ENCODE data around the gene DGUOK.

DNA sequence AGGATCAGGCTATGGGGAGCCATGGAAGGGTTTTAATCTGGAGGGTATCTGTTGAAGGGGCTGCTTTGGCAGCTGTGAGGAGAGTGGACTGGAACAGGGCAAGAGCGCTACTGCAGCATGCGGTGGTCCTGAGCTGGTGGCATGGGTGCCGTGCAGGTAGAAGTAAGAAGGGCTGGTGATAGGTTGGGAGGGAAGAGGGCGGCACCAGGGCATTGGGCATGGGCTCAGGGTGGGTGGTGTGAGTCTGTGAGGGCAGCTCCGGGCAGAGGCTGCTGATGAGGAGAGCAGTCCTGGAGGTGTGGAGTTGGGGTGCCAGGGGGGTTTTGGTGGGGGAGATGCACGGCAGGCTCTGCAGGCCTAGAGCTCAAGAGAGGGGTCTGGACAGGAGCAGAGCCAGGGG lies 31.8 kb upstream of the DGUOK start:
- TF ChIP-seq CTCF (conservative IDR thresholded peaks at IDR 0.05 in 1 of 2, IDR thresholded peaks at IDR 0.05 in 1 of 2; ENCODE audit: extremely low read depth in 1 of 2, insufficient read depth in 1 of 2, low read depth in 1 of 2, low read length in 2 of 2), result no peak
- TF ChIP-seq EZH2 (IDR thresholded peaks at IDR 0.05; ENCODE audit: borderline replicate concordance, low read length), result no peak

Data from mammary epithelial cell (primary cell).